Mammary epithelial cell (primary cell): Measurements from ENCODE around the gene ARRDC3.

Source experiments
- EZH2 ChIP-seq: IDR thresholded peaks from 2 replicates; pipeline ENCODE4 v1.6.1; 2012; ENCODE audit warnings: low read length, inconsistent platforms, borderline replicate concordance
- TF ChIP-seq, protein P1 (sequence below), 2 donors: IDR thresholded peaks in 1 of 2; conservative IDR thresholded peaks in 1 of 2; 2 replicates each; pipeline ENCODE4 v1.5.1; 2011 to 2012; ENCODE audit warnings: inconsistent platforms in 2 of 2, low read length in 2 of 2, mild to moderate bottlenecking in 2 of 2, control low read depth in 1 of 2, low read depth in 1 of 2; ENCODE audit not compliant: insufficient read depth in 1 of 2; ENCODE audit errors: extremely low read depth in 1 of 2

DNA sequence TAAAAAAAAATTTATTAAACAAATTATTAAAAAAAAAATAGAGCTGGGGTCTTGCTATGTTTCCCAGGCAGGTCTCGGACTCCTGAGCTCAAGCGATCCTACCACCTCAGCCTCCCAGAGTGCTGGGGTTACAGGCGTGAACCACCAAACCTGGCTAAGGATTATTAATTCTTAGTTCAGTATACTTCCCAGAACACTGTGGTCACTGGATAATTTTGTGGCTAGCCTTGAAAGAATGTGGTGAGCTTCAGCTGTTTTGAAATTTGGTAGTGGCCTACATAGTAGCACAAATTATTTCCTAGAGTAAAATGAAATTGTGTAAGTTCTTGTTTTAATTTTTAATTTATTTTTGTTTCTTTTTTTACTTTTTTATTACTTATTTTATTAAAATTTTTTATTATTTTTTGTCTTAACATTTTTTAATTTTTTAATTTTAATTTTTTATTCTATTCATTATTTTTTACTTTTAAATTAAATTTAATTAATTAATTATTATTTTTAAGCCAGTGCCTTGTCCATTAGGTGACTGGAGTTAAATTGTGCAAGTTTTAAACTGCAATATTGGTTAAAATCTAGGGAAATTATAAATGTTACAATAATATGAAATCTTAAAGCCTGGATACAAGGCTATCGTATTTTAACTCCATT lies 23.0 kb downstream of the ARRDC3 start:
- TF ChIP-seq EZH2 = no peak
- TF ChIP-seq, protein P1, sequence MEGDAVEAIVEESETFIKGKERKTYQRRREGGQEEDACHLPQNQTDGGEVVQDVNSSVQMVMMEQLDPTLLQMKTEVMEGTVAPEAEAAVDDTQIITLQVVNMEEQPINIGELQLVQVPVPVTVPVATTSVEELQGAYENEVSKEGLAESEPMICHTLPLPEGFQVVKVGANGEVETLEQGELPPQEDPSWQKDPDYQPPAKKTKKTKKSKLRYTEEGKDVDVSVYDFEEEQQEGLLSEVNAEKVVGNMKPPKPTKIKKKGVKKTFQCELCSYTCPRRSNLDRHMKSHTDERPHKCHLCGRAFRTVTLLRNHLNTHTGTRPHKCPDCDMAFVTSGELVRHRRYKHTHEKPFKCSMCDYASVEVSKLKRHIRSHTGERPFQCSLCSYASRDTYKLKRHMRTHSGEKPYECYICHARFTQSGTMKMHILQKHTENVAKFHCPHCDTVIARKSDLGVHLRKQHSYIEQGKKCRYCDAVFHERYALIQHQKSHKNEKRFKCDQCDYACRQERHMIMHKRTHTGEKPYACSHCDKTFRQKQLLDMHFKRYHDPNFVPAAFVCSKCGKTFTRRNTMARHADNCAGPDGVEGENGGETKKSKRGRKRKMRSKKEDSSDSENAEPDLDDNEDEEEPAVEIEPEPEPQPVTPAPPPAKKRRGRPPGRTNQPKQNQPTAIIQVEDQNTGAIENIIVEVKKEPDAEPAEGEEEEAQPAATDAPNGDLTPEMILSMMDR (conservative IDR thresholded peaks at IDR 0.05 in 1 of 2, IDR thresholded peaks at IDR 0.05 in 1 of 2; ENCODE audit: extremely low read depth in 1 of 2, insufficient read depth in 1 of 2, low read depth in 1 of 2, low read length in 2 of 2) = no peak
